Breast epithelium (tissue), 4 donors: Measurements from ENCODE around the gene CCDC34. TPM values are rescaled to one million over a fixed set of nuclear protein-coding genes. Genes with fewer than 3 reads are reported as not detected.

Experiments
- DNase-seq, 2 donors: peaks; one replicate each; pipeline ENCODE4 v3.0.0-alpha.2; 2019; ENCODE audit warnings: low spot score in 2 of 2
- H3K27ac ChIP-seq, 2 donors: fragments of 200-600 bp; sonication (generic) in 1 of 2; one replicate each; pipeline ENCODE4 v1.5.1; 2016 to 2019; ENCODE audit warnings: mild to moderate bottlenecking in 1 of 2
- H3K27me3 ChIP-seq, 2 donors: fragments of 200-600 bp; sonication (generic) in 1 of 2; one replicate each; pipeline versions ENCODE4 v1.5.1 to v1.6.0; 2017 to 2019; ENCODE audit warnings: control low read depth in 1 of 2, mild to moderate bottlenecking in 1 of 2
- H3K36me3 ChIP-seq: fragments of 200-600 bp; one replicate; pipeline ENCODE4 v1.5.1; 2019
- H3K4me1 ChIP-seq, 2 donors: fragments of 200-600 bp; sonication (generic); one replicate each; pipeline ENCODE4 v1.5.1; 2016 to 2019; ENCODE audit warnings: control low read depth in 1 of 2
- H3K4me3 ChIP-seq, 3 donors: fragments of 200-600 bp; sonication (generic); 1 replicate in 2 of 3; 2 replicates in 1 of 3; pipeline ENCODE4 v1.5.1; 2016 to 2019; ENCODE audit warnings: mild to moderate bottlenecking in 3 of 3, moderate library complexity in 2 of 3
- H3K9me3 ChIP-seq, 2 donors: fragments of 200-600 bp; sonication (generic) in 1 of 2; one replicate each; pipeline ENCODE4 v1.5.1; 2016 to 2019; ENCODE audit warnings: control low read depth in 1 of 2
- CTCF ChIP-seq, 3 donors: fragments of 450-650 bp; IDR thresholded peaks; one replicate each; pipeline ENCODE4 v1.5.1; 2016 to 2017; ENCODE audit warnings: antibody characterized with exemption in 3 of 3, mild to moderate bottlenecking in 3 of 3, moderate library complexity in 3 of 3
- POLR2A ChIP-seq: fragments of 450-650 bp; IDR thresholded peaks from one replicate; pipeline ENCODE4 v1.6.1; 2016; ENCODE audit warnings: antibody characterized with exemption, mild to moderate bottlenecking, moderate library complexity
- POLR2AphosphoS5 ChIP-seq, 3 donors: sonication (generic); formaldehyde crosslinking; IDR thresholded peaks; one replicate each; pipeline ENCODE4 v1.6.1; 2017; ENCODE audit warnings: antibody characterized with exemption in 3 of 3
- intact Hi-C: fragments of 100-400 bp; cut with DNase I; formaldehyde crosslinking; loops from one replicate; pipeline ENCODE4 v1.15.1; 2023; ENCODE audit warnings: low total_unique reads
- total RNA-seq, 3 donors: library from RNA; depleted of rRNA; stranded (reverse); fragments of >200 nt; gene quantifications; one replicate each; pipeline ENCODE4 v1.1.0, GENCODE V29; 2016

Gene CCDC34
- total RNA-seq, 3 donors from 2014 or later: 2.2 to 9.7 (median 4.9) TPM

GRCh38 chr11:27397624-27398399, 34.8 kb upstream of the CCDC34 start:
- Histone ChIP-seq H3K36me3 (no peaks in the 10 kb centered on the region), H3K27me3 (no peaks in the 10 kb centered on the region), H3K27ac (no peak overlapping the region), H3K9me3 (no peaks in the 10 kb centered on the region), H3K4me1 (no peaks in the 10 kb centered on the region), H3K4me3 (no peak overlapping the region)
- DNase-seq: no peak
- intact Hi-C loops: no loop called here
- TF ChIP-seq CTCF (IDR thresholded peaks at IDR 0.05) (no peak), POLR2A (no peak), POLR2AphosphoS5 (IDR thresholded peaks at IDR 0.05) (no peak)

- DNase-seq: no peak
- Histone ChIP-seq H3K27ac (peak overlapping the region; percentile 5 to 13), H3K27me3 (no peaks in the 10 kb centered on the region), H3K36me3 (no peaks in the 10 kb centered on the region), H3K4me1 (no peaks in the 10 kb centered on the region), H3K9me3 (no peaks in the 10 kb centered on the region), H3K4me3 (no peak overlapping the region)
- intact Hi-C loops: no loop called here
- TF ChIP-seq CTCF (IDR thresholded peaks at IDR 0.05) (no peak), POLR2A (no peak), POLR2AphosphoS5 (IDR thresholded peaks at IDR 0.05) (no peak)
Observed at GRCh38 chr11:27396259-27396839, 33.3 kb upstream of the CCDC34 start.

GRCh38 chr11:27395556-27396258, 32.7 kb upstream of the CCDC34 start:
- Histone ChIP-seq H3K27me3 (no peaks in the 10 kb centered on the region), H3K4me1 (no peaks in the 10 kb centered on the region), H3K36me3 (no peaks in the 10 kb centered on the region), H3K9me3 (no peaks in the 10 kb centered on the region), H3K27ac (peak overlapping the region; percentile 5 to 13), H3K4me3 (no peak overlapping the region)
- intact Hi-C loops: no loop called here
- TF ChIP-seq POLR2AphosphoS5 (IDR thresholded peaks at IDR 0.05) (no peak), CTCF (IDR thresholded peaks at IDR 0.05) (no peak), POLR2A (no peak)
- no peak for DNase-seq

- TF ChIP-seq POLR2AphosphoS5 (IDR thresholded peaks at IDR 0.05): no peak
- TF ChIP-seq CTCF (IDR thresholded peaks at IDR 0.05): no peak
- no peak for TF ChIP-seq POLR2A
- Histone ChIP-seq H3K27ac (peak overlapping the region in 1 of 2 donors; percentile 1), H3K36me3 (no peaks in the 10 kb centered on the region), H3K4me1 (no peaks in the 10 kb centered on the region), H3K4me3 (no peak overlapping the region), H3K9me3 (no peaks in the 10 kb centered on the region), H3K27me3 (no peaks in the 10 kb centered on the region)
- intact Hi-C loops: no loop called here
- DNase-seq: no peak
Observed at GRCh38 chr11:27394781-27395228, 31.8 kb upstream of the CCDC34 start.
